ENCODE measurements around the gene EFL1. TPM values are rescaled to one million over a fixed set of nuclear protein-coding genes. Genes with fewer than 3 reads are reported as not detected.
A peak's percentile ranks its signal among the peaks of the same experiment; 100 is the strongest.

The EFL1 gene
- total RNA-seq, 1 experiment from 2014 or later = 17.2 TPM

- Histone ChIP-seq H3K4me3 (no peak overlapping the region), H3K27ac (no peak overlapping the region), H3K36me3 (ENCODE audit: low read depth) (no peaks in the 10 kb centered on the region; the same call in 1 of the 2 replicates), H3K79me2 (ENCODE audit: low read depth) (no peaks in the 10 kb centered on the region), H3K9me2 (ENCODE audit: insufficient read depth) (no peaks in the 10 kb centered on the region), H3K4me2 (no peak overlapping the region), H2AFZ (no peak overlapping the region), H4K20me1 (ENCODE audit: insufficient read depth) (no peaks in the 10 kb centered on the region; the same call in 1 of the 2 replicates), H3K9me3 (ENCODE audit: insufficient read depth, low read depth) (no peaks in the 10 kb centered on the region), H3K27me3 (ENCODE audit: insufficient read depth, low read depth) (no peaks in the 10 kb centered on the region), H3F3A (ENCODE audit: insufficient read depth, low read depth) (no peaks in the 10 kb centered on the region), H3K4me1 (replicated peaks; ENCODE audit: insufficient read depth) (peaks cover 11% of the 10 kb centered on the region; the same call in 1 of the 2 replicates)
- POLR2A ChIA-PET (ENCODE audit: unreplicated experiment) = no interaction called here
- BruUV-seq (replicated peaks) = no TSS peak
- intact Hi-C loops (cut with micrococcal nuclease; ENCODE audit: unreplicated experiment) = no loop called here
- CTCF ChIA-PET = interaction anchor here (0.8 kb wide), 1 partner anchor 16 kb away, joined by 3 read pairs; no protein-coding TSS in a partner anchor
- TF ChIP-seq EZH2 (IDR thresholded peaks at IDR 0.05; ENCODE audit: low read depth) (no peak), CTCF (conservative IDR thresholded peaks at IDR 0.05) (no peak)
- DNase-seq = no peak
Observed at GRCh38 chr15:82124331-82125263, 137.9 kb downstream of the EFL1 start.

- Histone ChIP-seq H3K79me2 (ENCODE audit: low read depth) (no peaks in the 10 kb centered on the region), H3K9me2 (ENCODE audit: insufficient read depth) (no peaks in the 10 kb centered on the region), H3K4me1 (replicated peaks; ENCODE audit: insufficient read depth) (peaks cover 11% of the 10 kb centered on the region; the same call in 1 of the 2 replicates), H3K36me3 (ENCODE audit: low read depth) (no peaks in the 10 kb centered on the region), H3K9me3 (ENCODE audit: insufficient read depth, low read depth) (no peaks in the 10 kb centered on the region), H3K27me3 (ENCODE audit: insufficient read depth, low read depth) (no peaks in the 10 kb centered on the region), H4K20me1 (ENCODE audit: insufficient read depth) (no peaks in the 10 kb centered on the region), H2AFZ (no peak overlapping the region), H3K27ac (no peak overlapping the region), H3K4me2 (no peak overlapping the region), H3F3A (ENCODE audit: insufficient read depth, low read depth) (no peaks in the 10 kb centered on the region), H3K4me3 (no peak overlapping the region)
- DNase-seq = peak; percentile 46 to 75
- intact Hi-C loops (cut with micrococcal nuclease; ENCODE audit: unreplicated experiment) = no loop called here
- TF ChIP-seq EZH2 (IDR thresholded peaks at IDR 0.05; ENCODE audit: low read depth) = no peak
- no peak for TF ChIP-seq CTCF (conservative IDR thresholded peaks at IDR 0.05)
- CTCF ChIA-PET = no interaction called here
- POLR2A ChIA-PET (ENCODE audit: unreplicated experiment) = no interaction called here
- BruUV-seq (replicated peaks) = no TSS peak
Observed at GRCh38 chr15:82122746-82123400, 139.7 kb downstream of the EFL1 start.

DNA sequence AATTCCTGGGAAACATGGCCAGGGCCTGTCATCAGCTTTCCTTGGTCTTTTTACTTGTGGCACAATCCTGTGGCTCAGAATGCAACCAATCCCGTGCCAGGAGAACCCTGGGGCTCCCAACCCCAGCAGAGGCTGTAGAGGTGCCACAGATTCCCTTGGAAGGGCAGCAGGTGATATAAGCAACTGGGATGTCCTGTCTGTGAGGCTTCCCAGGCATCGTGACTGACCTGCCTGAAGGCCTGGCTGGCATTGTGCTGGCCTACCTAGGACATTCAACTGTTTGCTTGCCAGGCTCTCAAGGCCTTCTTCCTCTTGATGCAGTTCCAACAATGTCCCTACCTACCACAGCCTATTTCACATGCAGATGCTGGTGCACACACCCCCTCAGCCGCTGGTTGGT, 144.5 kb downstream of the EFL1 start:
- Histone ChIP-seq H3K27me3 (ENCODE audit: insufficient read depth, low read depth) (no peaks in the 10 kb centered on the region), H3K4me3 (no peak overlapping the region), H3K4me1 (replicated peaks; ENCODE audit: insufficient read depth) (peaks cover 8% of the 10 kb centered on the region; the same call in 1 of the 2 replicates), H3K27ac (no peak overlapping the region), H2AFZ (no peak overlapping the region), H3K36me3 (ENCODE audit: low read depth) (no peaks in the 10 kb centered on the region), H4K20me1 (ENCODE audit: insufficient read depth) (no peaks in the 10 kb centered on the region), H3K9me2 (ENCODE audit: insufficient read depth) (no peaks in the 10 kb centered on the region), H3K79me2 (ENCODE audit: low read depth) (no peaks in the 10 kb centered on the region), H3K4me2 (no peak overlapping the region), H3F3A (ENCODE audit: insufficient read depth, low read depth) (no peaks in the 10 kb centered on the region), H3K9me3 (ENCODE audit: insufficient read depth, low read depth) (no peaks in the 10 kb centered on the region)
- intact Hi-C loops (cut with micrococcal nuclease; ENCODE audit: unreplicated experiment) = no loop called here
- POLR2A ChIA-PET (ENCODE audit: unreplicated experiment) = no interaction called here
- TF ChIP-seq EZH2 (IDR thresholded peaks at IDR 0.05; ENCODE audit: low read depth) (no peak), CTCF (conservative IDR thresholded peaks at IDR 0.05) (no peak)
- CTCF ChIA-PET = no interaction called here
- BruUV-seq (replicated peaks) = no TSS peak
- DNase-seq = no peak
